Skeletal muscle satellite cell (primary cell): ENCODE measurements around the gene DLG3.

ENCODE experiments used
- H3K27me3 ChIP-seq: 2 replicates; pipeline ENCODE4 v1.7.0; 2013; ENCODE audit warnings: low read length; ENCODE audit not compliant: control insufficient read depth, insufficient read depth
- H3K36me3 ChIP-seq: 2 replicates; pipeline ENCODE4 v1.7.0; 2013; ENCODE audit warnings: mild to moderate bottlenecking, control low read depth, low read length; ENCODE audit not compliant: insufficient read depth
- H3K4me1 ChIP-seq: 2 replicates; pipeline ENCODE4 v1.7.0; 2013; ENCODE audit warnings: low read length; ENCODE audit not compliant: control insufficient read depth, insufficient read depth
- H3K4me2 ChIP-seq: 2 replicates; pipeline ENCODE4 v1.7.0; 2013; ENCODE audit warnings: mild to moderate bottlenecking, low read length
- H3K4me3 ChIP-seq: 2 replicates; pipeline ENCODE4 v1.7.0; 2013; ENCODE audit warnings: low read length
- H3K9ac ChIP-seq: 2 replicates; pipeline ENCODE4 v1.7.0; 2013; ENCODE audit warnings: mild to moderate bottlenecking, low read depth, low read length, moderate library complexity
- H3K9me3 ChIP-seq: replicated peaks from 2 replicates; pipeline ENCODE4 v1.7.0; 2013; ENCODE audit warnings: mild to moderate bottlenecking, control low read depth, low read length

Gene DLG3

GRCh38 chrX:70439016-70439415 lies 5.6 kb upstream of the DLG3 start:
- H3K4me3 ChIP-seq = no peak overlapping the region

GRCh38 chrX:70442224-70442623 lies 2.4 kb upstream of the DLG3 start:
- Histone ChIP-seq H3K36me3 (no peaks in the 10 kb centered on the region), H3K4me1 (peaks cover 16% of the 10 kb centered on the region), H3K27me3 (peaks cover 28% of the 10 kb centered on the region), H3K9me3 (no peaks in the 10 kb centered on the region), H3K9ac (no peak overlapping the region), H3K4me2 (no peak overlapping the region), H3K4me3 (no peak overlapping the region)

More at GRCh38 chrX:70439016-70439415, 5.6 kb upstream of the DLG3 start:
- Histone ChIP-seq H3K4me2 (no peak overlapping the region), H3K9ac (no peak overlapping the region), H3K27me3 (peaks cover 7% of the 10 kb centered on the region), H3K9me3 (no peaks in the 10 kb centered on the region), H3K4me1 (peaks cover 36% of the 10 kb centered on the region), H3K36me3 (no peaks in the 10 kb centered on the region)

GRCh38 chrX:70444946-70445656 lies 466 bp downstream of the DLG3 start:
- H3K36me3 ChIP-seq = no peaks in the 10 kb centered on the region
- H3K4me3 ChIP-seq = peak overlapping the region; percentile 49
- no peaks in the 10 kb centered on the region for H3K9me3 ChIP-seq
- peak overlapping the region; percentile 65 for H3K4me2 ChIP-seq
- H3K9ac ChIP-seq = no peak overlapping the region
- H3K4me1 ChIP-seq = no peaks in the 10 kb centered on the region
- peaks cover 32% of the 10 kb centered on the region for H3K27me3 ChIP-seq

GRCh38 chrX:70445951-70446350 lies 1.3 kb downstream of the DLG3 start:
- Histone ChIP-seq H3K27me3 (peaks cover 32% of the 10 kb centered on the region), H3K9ac (no peak overlapping the region), H3K4me1 (no peaks in the 10 kb centered on the region), H3K36me3 (no peaks in the 10 kb centered on the region), H3K9me3 (no peaks in the 10 kb centered on the region), H3K4me3 (no peak overlapping the region), H3K4me2 (no peak overlapping the region)

GRCh38 chrX:70446380-70447350 lies 2.0 kb downstream of the DLG3 start:
- Histone ChIP-seq H3K4me3 (no peak overlapping the region), H3K4me1 (no peaks in the 10 kb centered on the region), H3K9me3 (no peaks in the 10 kb centered on the region), H3K9ac (no peak overlapping the region), H3K36me3 (no peaks in the 10 kb centered on the region), H3K27me3 (peaks cover 32% of the 10 kb centered on the region), H3K4me2 (no peak overlapping the region)

GRCh38 chrX:70449457-70449966 lies 4.9 kb downstream of the DLG3 start:
- peaks cover under 1% of the 10 kb centered on the region for H3K4me1 ChIP-seq
- no peak overlapping the region for H3K4me3 ChIP-seq
- no peaks in the 10 kb centered on the region for H3K9me3 ChIP-seq
- peaks cover 22% of the 10 kb centered on the region for H3K27me3 ChIP-seq
- no peak overlapping the region for H3K9ac ChIP-seq
- H3K4me2 ChIP-seq = no peak overlapping the region
- no peaks in the 10 kb centered on the region for H3K36me3 ChIP-seq

GRCh38 chrX:70452143-70452733 lies 7.6 kb downstream of the DLG3 start:
- H3K4me1 ChIP-seq = peaks cover 4% of the 10 kb centered on the region
- peak overlapping the region; percentile 83 for H3K4me3 ChIP-seq
- H3K9ac ChIP-seq = peak overlapping the region; percentile 74
- no peaks in the 10 kb centered on the region for H3K36me3 ChIP-seq
- H3K4me2 ChIP-seq = peak overlapping the region; percentile 86
- H3K9me3 ChIP-seq = no peaks in the 10 kb centered on the region
- H3K27me3 ChIP-seq = peaks cover 4% of the 10 kb centered on the region

GRCh38 chrX:70453024-70453618 lies 8.5 kb downstream of the DLG3 start:
- H3K9ac ChIP-seq = peak overlapping the region; percentile 74
- no peaks in the 10 kb centered on the region for H3K9me3 ChIP-seq
- no peaks in the 10 kb centered on the region for H3K27me3 ChIP-seq
- H3K4me1 ChIP-seq = peaks cover 4% of the 10 kb centered on the region
- no peaks in the 10 kb centered on the region for H3K36me3 ChIP-seq
- peak overlapping the region; percentile 86 for H3K4me2 ChIP-seq
- H3K4me3 ChIP-seq = peak overlapping the region; percentile 83

GRCh38 chrX:70454441-70455365 lies 10.1 kb downstream of the DLG3 start:
- Histone ChIP-seq H3K36me3 (no peaks in the 10 kb centered on the region), H3K4me3 (peak overlapping the region; percentile 58), H3K4me2 (peak overlapping the region; percentile 75), H3K4me1 (peaks cover 4% of the 10 kb centered on the region), H3K9ac (no peak overlapping the region), H3K9me3 (no peaks in the 10 kb centered on the region), H3K27me3 (no peaks in the 10 kb centered on the region)

- Histone ChIP-seq H3K4me1 (peaks cover 4% of the 10 kb centered on the region), H3K36me3 (no peaks in the 10 kb centered on the region), H3K4me3 (no peak overlapping the region), H3K9me3 (no peaks in the 10 kb centered on the region), H3K4me2 (peak overlapping the region; percentile 75), H3K27me3 (no peaks in the 10 kb centered on the region), H3K9ac (no peak overlapping the region)
Observed at GRCh38 chrX:70455366-70456202, 10.9 kb downstream of the DLG3 start.
